CD4-positive, CD25-positive, alpha-beta regulatory T cell (primary cell): ENCODE data around the gene SH2D7. TPM values are rescaled to one million over a fixed set of nuclear protein-coding genes. Genes with fewer than 3 reads are reported as not detected.
A peak's percentile ranks its signal among the peaks of the same experiment; 100 is the strongest.
"Not testable (repeated sequence)": the region's sequence is repeated elsewhere in the genome, so short reads cannot be mapped to it uniquely, and the experiment has no call there.

Experiments
- ATAC-seq, 2 donors: fragments of 150-1000 bp; cut with Tn5 transposase; one replicate each; pipeline ENCODE4 v1.10.0; 2021; ENCODE audit warnings: low read depth in 2 of 2, moderate number of reproducible peaks in 2 of 2, moderate library complexity in 1 of 2
- DNase-seq, 3 donors: peaks; one replicate each; pipeline versions ENCODE4 v3.0.0 to v3.0.0-alpha.2; 2012 to 2022; ENCODE audit warnings: mixed read lengths in 1 of 3
- H3K27ac ChIP-seq: one replicate; pipeline ENCODE4 v1.7.0; 2013; ENCODE audit warnings: mild to moderate bottlenecking, low read length; ENCODE audit not compliant: insufficient read depth, poor library complexity, severe bottlenecking
- H3K27me3 ChIP-seq: one replicate; pipeline ENCODE4 v1.7.0; 2013; ENCODE audit warnings: low read length; ENCODE audit not compliant: control insufficient read depth, insufficient read depth
- H3K36me3 ChIP-seq: one replicate; pipeline ENCODE4 v1.7.0; 2013; ENCODE audit warnings: mild to moderate bottlenecking, low read length, moderate library complexity; ENCODE audit not compliant: control insufficient read depth, insufficient read depth
- H3K4me1 ChIP-seq: 2 replicates; pipeline ENCODE4 v1.7.0; 2013; ENCODE audit warnings: mild to moderate bottlenecking, low read length; ENCODE audit not compliant: insufficient read depth, control insufficient read depth, poor library complexity, severe bottlenecking
- H3K4me3 ChIP-seq: one replicate; pipeline ENCODE4 v1.7.0; 2013; ENCODE audit warnings: low read depth, mild to moderate bottlenecking, low read length, moderate library complexity
- H3K9me3 ChIP-seq, 2 experiments: 1 replicate in 1 of 2; 2 replicates in 1 of 2; pipeline ENCODE4 v1.7.0; 2013; ENCODE audit warnings: low read length in 2 of 2, mild to moderate bottlenecking in 1 of 2, moderate library complexity in 1 of 2; ENCODE audit not compliant: control insufficient read depth in 2 of 2
- H3K27ac Mint-ChIP-seq, 3 donors: one replicate each; pipeline ENCODE4 v1.8.0; 2020 to 2022; ENCODE audit warnings: mild to moderate bottlenecking in 3 of 3, mixed read lengths in 3 of 3, moderate library complexity in 2 of 3
- H3K27me3 Mint-ChIP-seq: one replicate; pipeline ENCODE4 v1.8.0; 2022; ENCODE audit warnings: mild to moderate bottlenecking, mixed read lengths
- H3K36me3 Mint-ChIP-seq: one replicate; pipeline ENCODE4 v1.8.0; 2020; ENCODE audit warnings: mixed read lengths
- H3K4me1 Mint-ChIP-seq, 4 donors: one replicate each; pipeline ENCODE4 v1.8.0; 2020 to 2022; ENCODE audit warnings: mixed read lengths in 4 of 4, mild to moderate bottlenecking in 1 of 4
- H3K4me3 Mint-ChIP-seq, 4 donors: one replicate each; pipeline ENCODE4 v1.8.0; 2020 to 2022; ENCODE audit warnings: mild to moderate bottlenecking in 4 of 4, mixed read lengths in 4 of 4, moderate library complexity in 3 of 4
- H3K9me3 Mint-ChIP-seq, 7 donors: one replicate each; pipeline ENCODE4 v1.8.0; 2020 to 2022; ENCODE audit warnings: mixed read lengths in 7 of 7, mild to moderate bottlenecking in 3 of 7, moderate library complexity in 2 of 7
- polyA plus RNA-seq, 4 donors: library from polyadenylated mRNA; unstranded; fragments of 300-500 nt; fragmentation: Illumina TruSeq; gene quantifications; one replicate each; pipeline ENCODE4 v1.2.3, GENCODE V29; 2021
- total RNA-seq: library from RNA; stranded (reverse); gene quantifications from one replicate; pipeline ENCODE4 v1.2.3, GENCODE V29; 2022

The SH2D7 gene
- total and polyA plus RNA-seq, 5 donors from 2014 or later = 0.09 TPM; not detected in 4

DNA sequence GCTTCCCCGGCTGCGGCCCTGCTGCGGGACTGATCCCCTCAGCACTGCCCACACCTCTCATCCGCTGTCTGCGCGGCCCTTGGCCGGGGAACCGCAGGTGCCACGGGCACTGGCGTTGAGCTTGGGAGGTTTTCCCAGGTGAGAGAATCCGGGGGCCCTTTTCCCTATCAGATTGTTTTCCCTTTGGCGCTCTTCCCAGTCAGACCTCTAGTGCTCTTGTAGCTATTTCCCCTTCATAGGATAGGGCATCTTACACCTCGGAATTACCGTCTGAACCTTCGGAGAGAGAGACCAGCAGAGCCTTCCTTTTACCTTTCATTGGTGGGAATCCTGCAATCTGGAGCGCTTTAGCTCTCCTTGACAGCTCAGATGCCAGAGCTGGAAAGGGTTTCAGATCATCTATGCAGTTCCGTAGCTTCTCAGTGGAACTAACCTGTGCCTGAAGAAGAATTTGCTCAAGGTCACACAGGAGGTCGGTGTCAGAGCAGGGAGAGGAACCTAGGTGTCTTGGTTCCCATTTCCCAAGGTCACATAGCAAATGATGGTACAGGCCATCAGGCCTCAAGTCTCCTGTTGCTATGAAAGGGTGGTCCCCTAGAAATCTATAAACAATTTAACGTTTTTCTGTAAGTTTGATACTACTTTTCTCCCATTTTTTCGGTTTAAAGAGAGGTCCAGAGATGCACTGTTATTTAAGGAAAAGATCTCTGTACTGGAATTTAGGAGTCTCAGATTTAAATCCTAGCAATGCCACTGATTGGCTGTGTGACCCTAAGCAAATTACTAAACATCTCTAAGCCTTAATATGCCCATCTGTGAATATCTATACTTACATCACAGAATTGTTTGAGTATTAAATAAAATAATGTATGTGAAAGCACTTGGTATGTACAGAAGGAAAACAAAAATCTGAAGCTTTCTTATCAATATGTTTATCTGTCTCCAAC, 57.7 kb downstream of the SH2D7 start:
- Histone ChIP-seq H3K4me3 (peak overlapping the region; percentile 83), H3K27me3 (no peaks in the 10 kb centered on the region), H3K4me1 (peaks cover 26% of the 10 kb centered on the region), H3K9me3 (no peaks in the 10 kb centered on the region), H3K27ac (peak overlapping the region; percentile 73), H3K36me3 (peaks cover 3% of the 10 kb centered on the region)
- Mint-ChIP-seq H3K4me3 (peak overlapping the region; percentile 92 to 99 (median 98)), H3K9me3 (no peaks in the 10 kb centered on the region), H3K36me3 (peaks cover 4% of the 10 kb centered on the region), H3K27ac (peak overlapping the region; percentile 62 to 92 (median 90)), H3K4me1 (peaks cover 23 to 50% (median 39%) of the 10 kb centered on the region in 4 donors), H3K27me3 (no peaks in the 10 kb centered on the region)
- ATAC-seq = no peak
- DNase-seq = no peak

DNA sequence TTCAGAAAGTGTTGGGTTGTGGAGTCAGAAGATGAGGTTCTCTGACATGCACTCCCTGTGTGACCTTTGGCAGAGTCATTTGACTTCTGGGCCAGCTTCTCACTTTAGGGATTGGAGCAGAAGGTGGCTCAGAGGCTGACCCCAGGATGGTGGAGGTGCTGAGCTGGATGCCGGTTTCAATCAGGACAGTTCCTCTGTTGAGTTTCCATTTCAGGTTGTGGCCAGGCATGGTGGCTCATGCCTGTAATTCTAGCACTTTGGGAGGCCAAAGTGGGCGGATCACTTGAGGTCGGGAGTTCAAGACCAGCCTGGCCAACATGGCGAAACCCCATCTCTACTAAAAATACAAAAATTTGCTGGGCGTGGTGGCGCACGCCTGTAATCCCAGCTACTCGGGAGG, 58.7 kb downstream of the SH2D7 start:
- Histone ChIP-seq H3K4me3 (peak overlapping the region; percentile 83), H3K4me1 (peaks cover 26% of the 10 kb centered on the region)
- H3K27me3 ChIP-seq, H3K27me3 Mint-ChIP-seq, H3K27ac ChIP-seq, ATAC-seq, H3K36me3 Mint-ChIP-seq, H3K9me3 ChIP-seq, H3K36me3 ChIP-seq, DNase-seq, H3K9me3 Mint-ChIP-seq: not testable (repeated sequence)
- Mint-ChIP-seq H3K27ac (peak overlapping the region in 1 of 3 donors; percentile 90), H3K4me1 (peaks cover 33 to 50% (median 41%) of the 10 kb centered on the region in 4 donors), H3K4me3 (peak overlapping the region; percentile 92 to 99 (median 98))

Other genes starting within 250 kb of the SH2D7 start
- 117 TPM for gene TBC1D2B, start 14.8 kb upstream of the SH2D7 start, total RNA-seq
- 10 to 100 TPM; 12.2 to 17.9 (median 15.4) TPM for gene TBC1D2B, start 14.8 kb upstream of the SH2D7 start, polyA plus RNA-seq
- gene CIB2, start 38.9 kb downstream of the SH2D7 start, total RNA-seq = 1.2 TPM
- gene CIB2, start 38.9 kb downstream of the SH2D7 start, polyA plus RNA-seq = 1 to 10 TPM in 3 of 4 donors, under 1 TPM in 1; 0.94 to 2.7 (median 1.9) TPM
- gene IDH3A, start 56.8 kb downstream of the SH2D7 start, total RNA-seq = 51.9 TPM
- 10 to 100 TPM; 38.2 to 62.1 (median 46.8) TPM for gene IDH3A, start 56.8 kb downstream of the SH2D7 start, polyA plus RNA-seq
- 0.25 TPM for gene ACSBG1, start 142.0 kb downstream of the SH2D7 start, total RNA-seq
- gene ACSBG1, start 142.0 kb downstream of the SH2D7 start, polyA plus RNA-seq = under 1 TPM in 1 of 4 donors, not detected in 3; 0.06 TPM
- gene DNAJA4, start 172.0 kb downstream of the SH2D7 start, total RNA-seq = 33.2 TPM
- 10 to 100 TPM in 1 of 4 donors, 1 to 10 TPM in 3; 9.5 to 11.6 (median 9.9) TPM for gene DNAJA4, start 172.0 kb downstream of the SH2D7 start, polyA plus RNA-seq
- 25.0 TPM for gene SKIC8, start 207.0 kb downstream of the SH2D7 start, total RNA-seq
- gene SKIC8, start 207.0 kb downstream of the SH2D7 start, polyA plus RNA-seq = 10 to 100 TPM; 86.2 to 97.4 (median 91.1) TPM
- not detected for gene CRABP1, start 247.8 kb downstream of the SH2D7 start, total RNA-seq
- gene CRABP1, start 247.8 kb downstream of the SH2D7 start, polyA plus RNA-seq = not detected